CD4-positive, alpha-beta T cell (primary cell): ENCODE results near the gene CATSPERZ. TPM values are rescaled to one million over a fixed set of nuclear protein-coding genes. Genes with fewer than 3 reads are reported as not detected.
A peak's percentile ranks its signal among the peaks of the same experiment; 100 is the strongest.

Source experiments
- ATAC-seq: fragments of 200-7000 bp; cut with Tn5 transposase; one replicate; pipeline ENCODE4 v1.10.0; 2022; ENCODE audit warnings: mild to moderate bottlenecking; ENCODE audit not compliant: poor library complexity
- CTCF ChIA-PET: fragments of 350-600 bp; sonication (Branson Sonifier 250); formaldehyde crosslinking; loops from one replicate; lab custom pipeline; 2021; ENCODE audit warnings: antibody characterized with exemption, inconsistent platforms; lab: Charles Lee
- POLR2A ChIA-PET: fragments of 350-600 bp; sonication (Branson Sonifier 250); formaldehyde crosslinking; loops from one replicate; lab custom pipeline; 2021; ENCODE audit warnings: antibody characterized with exemption, inconsistent platforms; lab: Charles Lee
- DNase-seq, 14 experiments: peaks; one replicate each; pipeline ENCODE4 v3.0.0-alpha.2; 2013 to 2020; ENCODE audit warnings: mixed read lengths in 2 of 14
- H3K27ac ChIP-seq, 2 donors: one replicate each; pipeline versions ENCODE4 v1.5.1 to v1.7.0; 2013; ENCODE audit warnings: low read length in 2 of 2, low read depth in 1 of 2, mild to moderate bottlenecking in 1 of 2
- H3K27me3 ChIP-seq, 2 experiments: 1 replicate in 1 of 2; 2 replicates in 1 of 2; pipeline versions ENCODE4 v1.6.1 to v1.7.0; 2013; ENCODE audit warnings: low read length in 2 of 2, control low read depth in 1 of 2, mild to moderate bottlenecking in 1 of 2, moderate library complexity in 1 of 2; ENCODE audit not compliant: insufficient read depth in 2 of 2, control insufficient read depth in 1 of 2
- H3K36me3 ChIP-seq: one replicate; pipeline ENCODE4 v1.6.1; 2013; ENCODE audit warnings: low read length, control low read depth; ENCODE audit not compliant: insufficient read depth
- H3K4me1 ChIP-seq: one replicate; pipeline ENCODE4 v1.6.1; 2013; ENCODE audit warnings: low read length, control low read depth; ENCODE audit not compliant: insufficient read depth
- H3K4me3 ChIP-seq: one replicate; pipeline ENCODE4 v1.5.1; 2013; ENCODE audit warnings: mild to moderate bottlenecking, low read length, moderate library complexity
- H3K9me3 ChIP-seq, 2 experiments: 1 replicate in 1 of 2; 2 replicates in 1 of 2; pipeline versions ENCODE4 v1.6.1 to v1.7.0; 2013; ENCODE audit warnings: low read length in 2 of 2, mild to moderate bottlenecking in 2 of 2, control low read depth in 1 of 2, moderate library complexity in 1 of 2; ENCODE audit not compliant: control insufficient read depth in 1 of 2, insufficient read depth in 1 of 2
- H3K27ac Mint-ChIP-seq: one replicate; pipeline ENCODE4 v1.8.0; 2020; ENCODE audit warnings: mixed read lengths
- H3K27me3 Mint-ChIP-seq: one replicate; pipeline ENCODE4 v1.8.0; 2021; ENCODE audit warnings: mixed read lengths
- H3K36me3 Mint-ChIP-seq: one replicate; pipeline ENCODE4 v1.8.0; 2021; ENCODE audit warnings: low read depth, mixed read lengths
- H3K4me1 Mint-ChIP-seq: one replicate; pipeline ENCODE4 v1.8.0; 2021; ENCODE audit warnings: low read depth, mixed read lengths
- H3K4me3 Mint-ChIP-seq: one replicate; pipeline ENCODE4 v1.8.0; 2020; ENCODE audit warnings: mild to moderate bottlenecking, mixed read lengths
- H3K9me3 Mint-ChIP-seq: one replicate; pipeline ENCODE4 v1.8.0; 2020; ENCODE audit warnings: mixed read lengths
- intact Hi-C, 2 experiments: fragments of 100-400 bp; cut with DNase I in 1 of 2; cut with micrococcal nuclease in 1 of 2; formaldehyde crosslinking; loops; one replicate each; pipeline versions ENCODE4 v1.15.1 to v1.9.0; 2023 to 2025; cut with DNase I, micrococcal nuclease
- total RNA-seq, 174 experiments: library from RNA in 2 of 174; stranded (reverse) in 2 of 174; gene quantifications; one replicate each; pipeline ENCODE4 v1.2.3 and lab custom pipeline; 2021 to 2026
- TF ChIP-seq, protein P1 (sequence below): fragments of 200-600 bp; IDR thresholded peaks from one replicate; pipeline ENCODE4 v1.8.0; 2022; ENCODE audit warnings: antibody characterized with exemption, mild to moderate bottlenecking

The CATSPERZ gene
- total RNA-seq, 2 experiments from 2014 or later, result not detected

DNA sequence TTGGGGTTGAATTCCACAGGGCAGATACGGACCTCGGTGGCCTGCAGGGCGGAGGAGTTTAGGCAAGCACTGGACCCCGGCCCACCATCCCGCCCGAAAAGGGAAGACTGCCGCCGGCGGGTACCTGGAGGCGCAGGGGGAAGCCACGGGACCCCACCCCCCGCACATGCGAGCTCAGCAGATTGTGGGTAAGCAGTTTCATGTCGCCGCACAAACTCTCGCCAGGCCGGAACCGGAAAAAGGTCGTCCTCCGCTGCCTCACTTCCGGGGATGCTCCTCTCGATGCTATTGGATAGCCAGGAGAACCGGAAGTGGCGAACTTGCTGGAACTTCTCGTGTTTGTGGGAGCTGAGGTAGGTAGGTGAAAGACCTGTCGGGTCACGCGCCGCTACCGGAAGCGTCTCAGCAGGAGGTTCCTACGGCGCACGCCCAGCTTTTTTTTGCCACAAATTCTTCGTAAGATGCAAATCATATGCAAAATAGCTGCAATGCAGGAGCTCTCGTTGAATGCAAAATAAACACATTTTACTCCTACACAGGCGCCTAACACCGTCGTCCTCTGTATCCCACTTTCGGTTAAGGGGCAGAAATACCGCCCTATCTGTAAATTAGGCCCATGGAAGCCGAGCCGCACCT lies 17.3 kb downstream of the CATSPERZ start, which contains the start of gene TRMT112:
TSS of gene TRMT112 (minus strand) at position 235 of the 636 bp plus-strand sequence. CDS start at position 202, 33 bp downstream.
- intact Hi-C loops, result loop anchor here (1.0 to 5.0 kb wide), 8 partner anchors 11 to 336 kb away; partner anchors contain the start of genes CCDC88B (in 1 of the 2), ESRRA (in 1 of the 2), GPR137 (in 1 of the 2) and RPS6KA4 (in 1 of the 2)
- H3K4me1 Mint-ChIP-seq, result peaks cover 47% of the 10 kb centered on the region
- CTCF ChIA-PET, result interaction anchor here (0.8 to 3.0 kb wide), 19 partner anchors 13 to 336 kb away, joined by 3 to 39 read pairs (median 6); partner anchors contain the start of genes BAD, CCDC88B, DNAJC4 and ESRRA
- POLR2A ChIA-PET, result interaction anchor here (0.5 to 4.0 kb wide), 48 partner anchors 8 to 1744 kb away, joined by 3 to 105 read pairs (median 6); partner anchors contain the start of genes BAD, CATSPERZ, CCDC88B and EEF1G
- H3K27ac Mint-ChIP-seq, result peak within 1 kb of the TSS; percentile 98
- peak; percentile 91 to 100 (median 95) for DNase-seq
- H3K27ac ChIP-seq, result peak within 1 kb of the TSS; percentile 93 to 99
- H3K9me3 ChIP-seq, result no peaks in the 10 kb centered on the region
- H3K36me3 Mint-ChIP-seq, result peaks cover 62% of the 10 kb centered on the region
- peaks cover 41% of the 10 kb centered on the region for H3K36me3 ChIP-seq
- no peaks in the 10 kb centered on the region for H3K27me3 ChIP-seq
- H3K4me3 Mint-ChIP-seq, result peak within 1 kb of the TSS; percentile 92
- peaks cover 40% of the 10 kb centered on the region for H3K4me1 ChIP-seq
- H3K27me3 Mint-ChIP-seq, result no peaks in the 10 kb centered on the region
- H3K4me3 ChIP-seq, result peak within 1 kb of the TSS; percentile 96
- peak; percentile 77 for ATAC-seq
- H3K9me3 Mint-ChIP-seq, result no peaks in the 10 kb centered on the region
- TF ChIP-seq, protein P1, sequence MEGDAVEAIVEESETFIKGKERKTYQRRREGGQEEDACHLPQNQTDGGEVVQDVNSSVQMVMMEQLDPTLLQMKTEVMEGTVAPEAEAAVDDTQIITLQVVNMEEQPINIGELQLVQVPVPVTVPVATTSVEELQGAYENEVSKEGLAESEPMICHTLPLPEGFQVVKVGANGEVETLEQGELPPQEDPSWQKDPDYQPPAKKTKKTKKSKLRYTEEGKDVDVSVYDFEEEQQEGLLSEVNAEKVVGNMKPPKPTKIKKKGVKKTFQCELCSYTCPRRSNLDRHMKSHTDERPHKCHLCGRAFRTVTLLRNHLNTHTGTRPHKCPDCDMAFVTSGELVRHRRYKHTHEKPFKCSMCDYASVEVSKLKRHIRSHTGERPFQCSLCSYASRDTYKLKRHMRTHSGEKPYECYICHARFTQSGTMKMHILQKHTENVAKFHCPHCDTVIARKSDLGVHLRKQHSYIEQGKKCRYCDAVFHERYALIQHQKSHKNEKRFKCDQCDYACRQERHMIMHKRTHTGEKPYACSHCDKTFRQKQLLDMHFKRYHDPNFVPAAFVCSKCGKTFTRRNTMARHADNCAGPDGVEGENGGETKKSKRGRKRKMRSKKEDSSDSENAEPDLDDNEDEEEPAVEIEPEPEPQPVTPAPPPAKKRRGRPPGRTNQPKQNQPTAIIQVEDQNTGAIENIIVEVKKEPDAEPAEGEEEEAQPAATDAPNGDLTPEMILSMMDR, result no peak

DNA sequence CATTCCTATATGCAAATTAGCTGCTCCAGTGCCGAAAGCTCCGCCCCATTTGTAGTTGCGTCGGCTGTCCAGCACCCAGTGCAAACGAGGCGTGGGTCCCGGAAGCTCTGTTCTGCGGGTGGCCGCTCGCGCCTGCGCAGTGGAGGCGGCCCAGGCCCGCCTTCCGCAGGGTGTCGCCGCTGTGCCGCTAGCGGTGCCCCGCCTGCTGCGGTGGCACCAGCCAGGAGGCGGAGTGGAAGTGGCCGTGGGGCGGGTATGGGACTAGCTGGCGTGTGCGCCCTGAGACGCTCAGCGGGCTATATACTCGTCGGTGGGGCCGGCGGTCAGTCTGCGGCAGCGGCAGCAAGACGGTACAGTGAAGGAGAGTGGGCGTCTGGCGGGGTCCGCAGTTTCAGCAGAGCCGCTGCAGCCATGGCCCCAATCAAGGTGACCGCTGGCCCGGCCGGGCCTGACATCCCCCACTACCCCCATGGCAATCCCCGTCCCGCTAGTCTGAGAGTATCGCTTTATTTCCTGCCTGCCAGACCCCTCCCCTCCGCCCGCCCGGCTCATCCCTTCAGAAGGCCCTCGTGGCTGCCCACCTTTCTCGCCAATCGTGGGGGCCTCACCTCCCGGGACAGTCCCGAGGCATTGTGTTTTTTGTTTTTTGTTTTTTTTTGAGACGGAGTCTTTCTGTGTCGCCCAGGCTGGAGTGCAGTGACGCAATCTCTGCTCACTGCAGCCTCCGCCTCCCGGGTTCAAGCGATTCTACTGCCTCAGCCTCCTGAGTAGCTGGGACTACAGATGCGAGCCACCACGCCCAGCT lies 18.0 kb downstream of the CATSPERZ start, which contains the start of gene PRDX5:
TSS of gene PRDX5 (plus strand) at position 161 of the 805 bp plus-strand sequence. CDS start at position 256, 95 bp downstream.
- intact Hi-C loops, result loop anchor here (1.0 to 5.0 kb wide), 9 partner anchors 12 to 335 kb away; partner anchors contain the start of genes RPS6KA4 (in 2 of the 2), CCDC88B (in 1 of the 2), ESRRA (in 1 of the 2) and GPR137 (in 1 of the 2)
- peaks cover 54% of the 10 kb centered on the region for H3K36me3 Mint-ChIP-seq
- Histone ChIP-seq H3K27ac (peak within 1 kb of the TSS; percentile 93 to 99), H3K27me3 (no peaks in the 10 kb centered on the region), H3K9me3 (no peaks in the 10 kb centered on the region), H3K4me1 (peaks cover 33% of the 10 kb centered on the region), H3K4me3 (peak within 1 kb of the TSS; percentile 96), H3K36me3 (peaks cover 44% of the 10 kb centered on the region)
- H3K4me3 Mint-ChIP-seq, result peak within 1 kb of the TSS; percentile 92
- H3K27me3 Mint-ChIP-seq, result no peaks in the 10 kb centered on the region
- H3K4me1 Mint-ChIP-seq, result peaks cover 40% of the 10 kb centered on the region
- DNase-seq (peak; percentile 88 to 99 (median 94)), ATAC-seq (peak; percentile 72)
- POLR2A ChIA-PET, result interaction anchor here (0.5 to 4.0 kb wide), 47 partner anchors 9 to 1744 kb away, joined by 3 to 105 read pairs (median 6); partner anchors contain the start of genes BAD, CATSPERZ, CCDC88B and EEF1G
- CTCF ChIA-PET, result interaction anchor here (0.8 to 3.0 kb wide), 19 partner anchors 14 to 335 kb away, joined by 3 to 39 read pairs (median 6); partner anchors contain the start of genes BAD, CCDC88B, DNAJC4 and ESRRA
- TF ChIP-seq, protein P1, result peak; percentile 40
- H3K9me3 Mint-ChIP-seq, result no peaks in the 10 kb centered on the region
- H3K27ac Mint-ChIP-seq, result peak within 1 kb of the TSS; percentile 98
